ENCODE measurements around the gene ATP10A. TPM values are rescaled to one million over a fixed set of nuclear protein-coding genes. Genes with fewer than 3 reads are reported as not detected.
"Not testable (repeated sequence)": the region's sequence is repeated elsewhere in the genome, so short reads cannot be mapped to it uniquely, and the experiment has no call there.

ATP10A gene
- total RNA-seq, 8 experiments from 2014 or later, result 0.09 to 4.6 (median 0.97) TPM

GRCh38 chr15:25653371-25653770 lies 209.8 kb downstream of the ATP10A start:
- Histone ChIP-seq H3K4me1 (replicated peaks in 1 of 2) (peaks cover 11 to 13% of the 10 kb centered on the region in 2 donors), H3K27ac (no peak overlapping the region), H3K4me3 (no peak overlapping the region)
- in situ Hi-C loops (cut with MboI; ENCODE audit: low pct_unique_long_range_greater_than_20kb in 2 of 9, low sequenced_read_pairs in 9 of 9, unreplicated experiment in 9 of 9), result no loop called here
- WGBS, 10 experiments, result 0 to 100% (median 89%) methylated on average over 1 to 2 of the region's 2 CpGs
- no peak for ATAC-seq (replicated peaks in 6 of 8)

GRCh38 chr15:25652704-25653103 lies 210.4 kb downstream of the ATP10A start:
- H3K27ac ChIP-seq, result no peak overlapping the region
- WGBS, 10 experiments, result 0 to 63% (median 50%) methylated on average over 1 of the region's 1 CpG; no CpG with 5 or more reads in 4 of the 10 experiments
- H3K4me3 ChIP-seq, result no peak overlapping the region
- peaks cover 11 to 13% of the 10 kb centered on the region in 2 donors for H3K4me1 ChIP-seq (replicated peaks in 1 of 2)
- ATAC-seq (replicated peaks in 6 of 8), result peak in 5 of 8 experiments; percentile 31 to 56 (median 41)
- in situ Hi-C loops (cut with MboI; ENCODE audit: low pct_unique_long_range_greater_than_20kb in 2 of 9, low sequenced_read_pairs in 9 of 9, unreplicated experiment in 9 of 9), result no loop called here

- Histone ChIP-seq H3K4me3 (no peak overlapping the region), H3K27ac (peak overlapping the region in 1 of 2 donors; percentile 10), H3K4me1 (replicated peaks in 1 of 2) (peaks cover 9 to 10% of the 10 kb centered on the region in 2 donors)
- peak in 5 of 8 experiments; percentile 33 to 66 (median 41) for ATAC-seq (replicated peaks in 6 of 8)
- 0 to 88% (median 67%) methylated on average over 1 to 2 of the region's 2 CpGs; no CpG with 5 or more reads in 1 of the 10 experiments for WGBS, 10 experiments
- in situ Hi-C loops (cut with MboI; ENCODE audit: low pct_unique_long_range_greater_than_20kb in 2 of 9, low sequenced_read_pairs in 9 of 9, unreplicated experiment in 9 of 9), result no loop called here
Measured at GRCh38 chr15:25649390-25649789, 213.7 kb downstream of the ATP10A start.

- WGBS, 10 experiments, result 0 to 63% (median 28%) methylated on average over 1 to 4 of the region's 4 CpGs
Measured at GRCh38 chr15:25643120-25643519, 220.0 kb downstream of the ATP10A start.

GRCh38 chr15:25641762-25642161 lies 221.4 kb downstream of the ATP10A start:
- peaks cover 39 to 42% of the 10 kb centered on the region in 2 donors for H3K4me1 ChIP-seq (replicated peaks in 1 of 2)
- ATAC-seq (replicated peaks in 6 of 8), result no peak
- 0 to 84% (median 57%) methylated on average over 2 to 6 of the region's 6 CpGs; no CpG with 5 or more reads in 2 of the 10 experiments for WGBS, 10 experiments
- no peak overlapping the region for H3K27ac ChIP-seq
- no peak overlapping the region for H3K4me3 ChIP-seq
- in situ Hi-C loops (cut with MboI; ENCODE audit: low pct_unique_long_range_greater_than_20kb in 2 of 9, low sequenced_read_pairs in 9 of 9, unreplicated experiment in 9 of 9), result no loop called here

More at GRCh38 chr15:25643120-25643519, 220.0 kb downstream of the ATP10A start:
- Histone ChIP-seq H3K27ac (no peak overlapping the region), H3K4me1 (replicated peaks in 1 of 2) (peaks cover 39 to 42% of the 10 kb centered on the region in 2 donors), H3K4me3 (no peak overlapping the region)
- no peak for ATAC-seq (replicated peaks in 6 of 8)
- in situ Hi-C loops (cut with MboI; ENCODE audit: low pct_unique_long_range_greater_than_20kb in 2 of 9, low sequenced_read_pairs in 9 of 9, unreplicated experiment in 9 of 9), result no loop called here

GRCh38 chr15:25641361-25641760 lies 221.8 kb downstream of the ATP10A start:
- H3K27ac ChIP-seq, result no peak overlapping the region
- in situ Hi-C loops (cut with MboI; ENCODE audit: low pct_unique_long_range_greater_than_20kb in 2 of 9, low sequenced_read_pairs in 9 of 9, unreplicated experiment in 9 of 9), result no loop called here

GRCh38 chr15:25640959-25641358 lies 222.2 kb downstream of the ATP10A start:
- H3K27ac ChIP-seq; H3K4me3 ChIP-seq; in situ Hi-C loops (cut with MboI; ENCODE audit: low pct_unique_long_range_greater_than_20kb in 2 of 9, low sequenced_read_pairs in 9 of 9, unreplicated experiment in 9 of 9); ATAC-seq (replicated peaks in 6 of 8): not testable (repeated sequence)
- 34 to 83% (median 58%) methylated on average over 1 to 4 of the region's 4 CpGs; no CpG with 5 or more reads in 1 of the 10 experiments for WGBS, 10 experiments
- H3K4me1 ChIP-seq (replicated peaks in 1 of 2), result peaks cover 39 to 42% of the 10 kb centered on the region in 2 donors

More at GRCh38 chr15:25641361-25641760, 221.8 kb downstream of the ATP10A start:
- H3K4me3 ChIP-seq, result no peak overlapping the region
- 0 to 80% (median 31%) methylated on average over 1 to 3 of the region's 3 CpGs; no CpG with 5 or more reads in 3 of the 10 experiments for WGBS, 10 experiments
- no peak for ATAC-seq (replicated peaks in 6 of 8)
- peaks cover 39 to 42% of the 10 kb centered on the region in 2 donors for H3K4me1 ChIP-seq (replicated peaks in 1 of 2)

- ATAC-seq (replicated peaks in 6 of 8), result no peak
- WGBS, 10 experiments, result 63 to 100% (median 80%) methylated on average over 1 to 4 of the region's 5 CpGs; no CpG with 5 or more reads in 1 of the 10 experiments
- Histone ChIP-seq H3K27ac (no peak overlapping the region), H3K4me3 (no peak overlapping the region), H3K4me1 (replicated peaks in 1 of 2) (peaks cover 39 to 42% of the 10 kb centered on the region in 2 donors)
- in situ Hi-C loops (cut with MboI; ENCODE audit: low pct_unique_long_range_greater_than_20kb in 2 of 9, low sequenced_read_pairs in 9 of 9, unreplicated experiment in 9 of 9), result no loop called here
Measured at GRCh38 chr15:25640381-25640780, 222.7 kb downstream of the ATP10A start.

GRCh38 chr15:25636486-25636885 lies 226.6 kb downstream of the ATP10A start:
- H3K4me3 ChIP-seq; in situ Hi-C loops (cut with MboI; ENCODE audit: low pct_unique_long_range_greater_than_20kb in 2 of 9, low sequenced_read_pairs in 9 of 9, unreplicated experiment in 9 of 9); H3K27ac ChIP-seq; ATAC-seq (replicated peaks in 6 of 8): not testable (repeated sequence)
- peaks cover 16 to 17% of the 10 kb centered on the region in 2 donors for H3K4me1 ChIP-seq (replicated peaks in 1 of 2)
- WGBS, 10 experiments, result 20 to 82% (median 77%) methylated on average over 1 to 5 of the region's 9 CpGs; no CpG with 5 or more reads in 3 of the 10 experiments

GRCh38 chr15:25635191-25635590 lies 227.9 kb downstream of the ATP10A start:
- H3K4me3 ChIP-seq, result no peak overlapping the region
- in situ Hi-C loops (cut with MboI; ENCODE audit: low pct_unique_long_range_greater_than_20kb in 2 of 9, low sequenced_read_pairs in 9 of 9, unreplicated experiment in 9 of 9), result no loop called here
- ATAC-seq (replicated peaks in 6 of 8), result peak in 7 of 8 experiments; percentile 33 to 99 (median 77)

GRCh38 chr15:25633862-25634261 lies 229.3 kb downstream of the ATP10A start:
- Histone ChIP-seq H3K27ac (no peak overlapping the region), H3K4me3 (no peak overlapping the region), H3K4me1 (replicated peaks in 1 of 2) (peaks cover 6% of the 10 kb centered on the region in 2 donors)
- 51 to 94% (median 62%) methylated on average over 1 to 2 of the region's 3 CpGs; no CpG with 5 or more reads in 4 of the 10 experiments for WGBS, 10 experiments
- in situ Hi-C loops (cut with MboI; ENCODE audit: low pct_unique_long_range_greater_than_20kb in 2 of 9, low sequenced_read_pairs in 9 of 9, unreplicated experiment in 9 of 9), result no loop called here
- ATAC-seq (replicated peaks in 6 of 8), result peak in 5 of 8 experiments; percentile 52 to 88 (median 59)

More at GRCh38 chr15:25635191-25635590, 227.9 kb downstream of the ATP10A start:
- no peak overlapping the region for H3K27ac ChIP-seq
- H3K4me1 ChIP-seq (replicated peaks in 1 of 2), result peaks cover 6% of the 10 kb centered on the region in 2 donors

GRCh38 chr15:25631971-25632370 lies 231.2 kb downstream of the ATP10A start:
- ATAC-seq (replicated peaks in 6 of 8), result no peak
- Histone ChIP-seq H3K4me3 (no peak overlapping the region), H3K4me1 (replicated peaks in 1 of 2) (peaks cover 6% of the 10 kb centered on the region in 2 donors), H3K27ac (no peak overlapping the region)
- in situ Hi-C loops (cut with MboI; ENCODE audit: low pct_unique_long_range_greater_than_20kb in 2 of 9, low sequenced_read_pairs in 9 of 9, unreplicated experiment in 9 of 9), result no loop called here
- WGBS, 10 experiments, result 70 to 86% (median 79%) methylated on average over 1 to 7 of the region's 8 CpGs; no CpG with 5 or more reads in 6 of the 10 experiments
